GM12875 (cell line): ENCODE results near the gene ALDOC.

Experiments used
- H3K4me3 ChIP-seq: one replicate; pipeline ENCODE4 v1.5.1; 2011; ENCODE audit warnings: low read depth, low read length, control low read depth
- TF ChIP-seq, protein P1 (sequence below): IDR thresholded peaks from 2 replicates; pipeline ENCODE4 v1.5.1; 2011; ENCODE audit warnings: low read depth, mild to moderate bottlenecking, control low read depth, inconsistent platforms, low read length, moderate library complexity, borderline replicate concordance; ENCODE audit not compliant: insufficient read depth

The ALDOC gene

GRCh38 chr17:28598799-28599310, 22.2 kb upstream of the ALDOC start, which contains the start of gene SPAG5:
Gene SPAG5 (minus strand): TSS chr17:28599025. CDS start chr17:28598946, 79 bp downstream.
- TF ChIP-seq, protein P1, sequence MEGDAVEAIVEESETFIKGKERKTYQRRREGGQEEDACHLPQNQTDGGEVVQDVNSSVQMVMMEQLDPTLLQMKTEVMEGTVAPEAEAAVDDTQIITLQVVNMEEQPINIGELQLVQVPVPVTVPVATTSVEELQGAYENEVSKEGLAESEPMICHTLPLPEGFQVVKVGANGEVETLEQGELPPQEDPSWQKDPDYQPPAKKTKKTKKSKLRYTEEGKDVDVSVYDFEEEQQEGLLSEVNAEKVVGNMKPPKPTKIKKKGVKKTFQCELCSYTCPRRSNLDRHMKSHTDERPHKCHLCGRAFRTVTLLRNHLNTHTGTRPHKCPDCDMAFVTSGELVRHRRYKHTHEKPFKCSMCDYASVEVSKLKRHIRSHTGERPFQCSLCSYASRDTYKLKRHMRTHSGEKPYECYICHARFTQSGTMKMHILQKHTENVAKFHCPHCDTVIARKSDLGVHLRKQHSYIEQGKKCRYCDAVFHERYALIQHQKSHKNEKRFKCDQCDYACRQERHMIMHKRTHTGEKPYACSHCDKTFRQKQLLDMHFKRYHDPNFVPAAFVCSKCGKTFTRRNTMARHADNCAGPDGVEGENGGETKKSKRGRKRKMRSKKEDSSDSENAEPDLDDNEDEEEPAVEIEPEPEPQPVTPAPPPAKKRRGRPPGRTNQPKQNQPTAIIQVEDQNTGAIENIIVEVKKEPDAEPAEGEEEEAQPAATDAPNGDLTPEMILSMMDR = no peak
- peak within 1 kb of the TSS; percentile 96 for H3K4me3 ChIP-seq

DNA sequence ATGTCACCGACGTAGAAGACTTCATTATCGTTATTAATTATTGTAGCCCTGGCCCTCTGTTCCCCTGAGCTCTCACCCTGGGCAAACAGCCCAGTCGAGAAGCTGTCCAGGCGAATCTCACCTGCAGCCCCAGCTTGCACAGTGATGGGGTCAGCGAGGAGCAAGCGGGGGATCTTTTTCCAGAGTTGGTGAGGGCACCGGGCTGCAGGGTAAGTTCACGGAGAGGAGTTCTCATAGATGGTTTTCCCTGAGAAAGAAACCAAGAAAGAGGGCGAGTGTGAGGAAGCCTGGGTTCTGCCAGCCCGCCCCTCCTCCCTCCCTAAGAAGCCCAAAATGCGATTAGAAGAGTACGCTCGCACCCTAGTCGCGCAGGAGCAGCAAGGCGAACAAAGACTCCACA, 21.7 kb upstream of the ALDOC start:
- TF ChIP-seq, protein P1 = no peak
- H3K4me3 ChIP-seq = peak overlapping the region; percentile 96

GRCh38 chr17:28597606-28598383, 21.1 kb upstream of the ALDOC start:
- H3K4me3 ChIP-seq = peak overlapping the region; percentile 96
- TF ChIP-seq, protein P1 = no peak

GRCh38 chr17:28592260-28592659, 15.6 kb upstream of the ALDOC start:
- H3K4me3 ChIP-seq = no peak overlapping the region
- TF ChIP-seq, protein P1 = no peak

DNA sequence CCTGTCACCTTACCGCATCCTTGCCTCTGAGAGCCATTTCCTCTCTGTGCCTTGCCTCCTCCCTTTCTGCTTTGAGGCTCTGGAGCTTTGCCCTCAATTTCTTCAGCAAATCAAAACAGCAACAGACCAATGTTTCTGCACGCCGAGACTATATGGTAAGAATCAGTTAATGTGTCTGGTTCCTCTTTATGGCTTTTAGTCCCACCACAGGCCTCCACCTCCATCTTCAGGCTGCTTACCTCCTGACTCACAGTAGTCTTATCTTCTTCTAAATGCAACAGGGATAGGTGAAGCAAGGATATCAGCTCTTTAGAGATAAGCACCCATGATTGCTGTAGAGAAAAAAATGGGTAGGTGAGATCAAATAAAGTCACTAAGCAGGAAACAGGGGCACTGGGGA, 9.2 kb upstream of the ALDOC start:
- no peak overlapping the region for H3K4me3 ChIP-seq
- TF ChIP-seq, protein P1 = no peak

DNA sequence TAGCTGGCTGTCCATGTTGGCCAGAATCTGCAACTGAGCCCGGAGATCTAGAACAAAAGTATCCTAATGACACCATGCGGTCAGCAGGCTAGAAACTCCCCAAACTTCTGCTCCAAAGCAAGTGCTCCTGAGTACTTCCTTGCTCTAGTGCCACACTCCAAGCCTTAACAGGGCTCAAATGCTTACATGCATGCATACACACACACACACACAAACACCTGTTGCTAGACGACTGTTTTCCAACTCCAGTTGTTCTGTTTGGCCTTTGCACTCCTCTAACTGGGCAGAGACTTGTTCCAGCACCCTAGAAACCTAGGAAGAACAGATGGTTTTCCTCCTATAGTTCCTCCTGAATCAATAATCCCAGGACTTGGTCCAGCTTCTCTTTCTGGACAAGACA, 7.7 kb upstream of the ALDOC start:
- no peak overlapping the region for H3K4me3 ChIP-seq
- TF ChIP-seq, protein P1 = no peak

DNA sequence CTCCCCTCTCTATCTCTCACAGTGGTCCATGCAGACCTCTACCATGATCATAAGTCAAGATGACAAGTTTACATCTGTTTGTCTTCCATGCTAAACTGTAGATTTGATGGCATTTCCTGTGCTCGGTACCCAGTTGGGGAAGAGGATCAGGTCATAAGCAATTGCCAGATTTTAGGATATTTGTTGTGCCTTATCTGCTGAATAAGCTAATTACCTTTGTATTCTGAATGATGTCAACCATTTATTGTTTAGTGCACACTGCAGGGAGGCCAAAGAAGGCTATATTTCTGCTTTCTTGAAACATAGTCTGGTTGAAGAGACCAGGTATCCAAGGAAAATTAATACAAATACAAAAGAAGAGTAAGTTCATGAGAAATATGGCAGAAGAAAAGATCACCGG, 5.8 kb upstream of the ALDOC start:
- TF ChIP-seq, protein P1 = no peak
- H3K4me3 ChIP-seq = no peak overlapping the region
